Endothelial cell of umbilical vein (primary cell): ENCODE results near the gene RGS10. TPM values are rescaled to one million over a fixed set of nuclear protein-coding genes. Genes with fewer than 3 reads are reported as not detected.

ENCODE experiments used
- BruUV-seq: library from RNA; stranded (reverse); fragments of 400-500 nt; replicated peaks from 2 replicates; lab custom pipeline; 2021; lab: Mats Ljungman, UMichigan
- CTCF ChIA-PET: fragments of 300-600, 350-600 bp; sonication (Branson Sonifier 250); formaldehyde crosslinking; loops from one replicate; lab custom pipeline; 2021; ENCODE audit warnings: antibody characterized with exemption, inconsistent platforms; lab: Charles Lee
- POLR2A ChIA-PET: fragments of 300-600, 350-600 bp; sonication (Branson Sonifier 250); formaldehyde crosslinking; loops from one replicate; lab custom pipeline; 2021; ENCODE audit warnings: antibody characterized with exemption, inconsistent platforms; lab: Charles Lee
- DNase-seq: peaks from one replicate; pipeline ENCODE4 v3.0.0-alpha.2; 2011; ENCODE audit warnings: low read depth, low spot score
- FAIRE-seq: peaks from 2 replicates; lab custom pipeline; 2011; peaks lifted over from hg19 to GRCh38; lab: Jason Lieb, UNC
- H2AFZ ChIP-seq: 2 replicates; pipeline ENCODE4 v1.6.0; 2012; ENCODE audit warnings: low read depth, low read length, control low read depth, inconsistent platforms
- H3K27ac ChIP-seq: 2 replicates; pipeline ENCODE4 v1.5.1; 2011; ENCODE audit warnings: low read depth, mild to moderate bottlenecking, control low read depth, low read length, moderate library complexity; ENCODE audit not compliant: insufficient read depth
- H3K27me3 ChIP-seq, 2 experiments: 2 replicates each; pipeline versions ENCODE4 v1.6.0 to v1.6.1; 2011; ENCODE audit warnings: low read length in 2 of 2, mixed read lengths in 1 of 2; ENCODE audit not compliant: control insufficient read depth in 2 of 2, insufficient read depth in 2 of 2
- H3K36me3 ChIP-seq, 2 experiments: 2 replicates in 1 of 2; 3 replicates in 1 of 2; pipeline ENCODE4 v1.5.1; 2011; ENCODE audit warnings: low read length in 2 of 2, mild to moderate bottlenecking in 1 of 2, moderate library complexity in 1 of 2; ENCODE audit not compliant: control insufficient read depth in 2 of 2, insufficient read depth in 2 of 2; ENCODE audit errors: extremely low read depth in 1 of 2
- H3K4me1 ChIP-seq: 3 replicates; pipeline ENCODE4 v1.5.1; 2011; ENCODE audit warnings: mild to moderate bottlenecking, low read length; ENCODE audit not compliant: control insufficient read depth, insufficient read depth; ENCODE audit errors: extremely low read depth
- H3K4me2 ChIP-seq: 2 replicates; pipeline ENCODE4 v1.6.1; 2011; ENCODE audit warnings: low read length, control low read depth, mixed read lengths; ENCODE audit not compliant: insufficient read depth
- H3K4me3 ChIP-seq, 3 experiments: fragments of 200-600 bp in 1 of 3; sonication (generic), shearing (Covaris generic) in 1 of 3; replicated peaks in 1 of 3; 2 replicates each; pipeline ENCODE4 v1.5.1; 2011 to 2016; ENCODE audit warnings: control low read depth in 3 of 3, low read length in 3 of 3, mild to moderate bottlenecking in 2 of 3, inconsistent platforms in 1 of 3, low read depth in 1 of 3, moderate library complexity in 1 of 3; ENCODE audit not compliant: insufficient read depth in 1 of 3
- H3K79me2 ChIP-seq: 2 replicates; pipeline ENCODE4 v1.6.0; 2012; ENCODE audit warnings: low read length, inconsistent platforms; ENCODE audit not compliant: control insufficient read depth, insufficient read depth
- H3K9ac ChIP-seq: replicated peaks from 2 replicates; pipeline ENCODE3; 2011; ENCODE audit warnings: low read length, control low read depth; ENCODE audit not compliant: insufficient read depth; ENCODE audit errors: extremely low read depth
- H3K9me1 ChIP-seq: replicated peaks from 3 replicates; pipeline ENCODE4 v1.6.0; 2011; ENCODE audit warnings: mild to moderate bottlenecking, low read length; ENCODE audit not compliant: control insufficient read depth, insufficient read depth; ENCODE audit errors: extremely low read depth
- H3K9me3 ChIP-seq: replicated peaks from 2 replicates; pipeline ENCODE4 v1.5.1; 2012; ENCODE audit warnings: low read length, inconsistent platforms; ENCODE audit not compliant: control insufficient read depth, insufficient read depth
- H4K20me1 ChIP-seq: replicated peaks from 2 replicates; pipeline ENCODE3; 2011; ENCODE audit warnings: mild to moderate bottlenecking, low read length; ENCODE audit not compliant: control insufficient read depth, insufficient read depth; ENCODE audit errors: extremely low read depth
- CTCF ChIP-seq, 2 donors: IDR thresholded peaks; 1 replicate in 1 of 2; 2 replicates in 1 of 2; pipeline ENCODE4 v1.5.1; 2011; ENCODE audit warnings: low read length in 2 of 2, mild to moderate bottlenecking in 2 of 2, moderate library complexity in 2 of 2, control low read depth in 1 of 2, inconsistent platforms in 1 of 2, low read depth in 1 of 2; ENCODE audit not compliant: insufficient read depth in 1 of 2; ENCODE audit errors: extremely low read depth in 1 of 2
- EZH2 ChIP-seq: IDR thresholded peaks from 2 replicates; pipeline ENCODE4 v1.6.1; 2012; ENCODE audit warnings: borderline replicate concordance, low read depth, mild to moderate bottlenecking, moderate library complexity, low read length, inconsistent platforms; ENCODE audit not compliant: severe bottlenecking
- FOS ChIP-seq: IDR thresholded peaks from 2 replicates; pipeline ENCODE4 v1.6.1; 2011; ENCODE audit warnings: mild to moderate bottlenecking, low read length, moderate library complexity, borderline replicate concordance; ENCODE audit not compliant: insufficient read depth
- GATA2 ChIP-seq: IDR thresholded peaks from 2 replicates; pipeline ENCODE4 v1.7.0; 2011; ENCODE audit warnings: low read depth, mild to moderate bottlenecking, moderate library complexity, mixed read lengths, low read length; ENCODE audit not compliant: insufficient read length, insufficient read depth
- JUN ChIP-seq: IDR thresholded peaks from 2 replicates; pipeline ENCODE4 v1.6.1; 2011; ENCODE audit warnings: borderline replicate concordance, low read depth; ENCODE audit not compliant: insufficient read length, insufficient read depth
- MAX ChIP-seq: IDR thresholded peaks from 2 replicates; pipeline ENCODE4 v1.6.1; 2011; ENCODE audit not compliant: insufficient read depth, insufficient read length
- MYC ChIP-seq: IDR thresholded peaks from one replicate; pipeline ENCODE4 v1.6.1; 2011; ENCODE audit warnings: mild to moderate bottlenecking, low read depth, low read length
- POLR2A ChIP-seq: IDR thresholded peaks from 2 replicates; pipeline ENCODE4 v1.6.1; 2012; ENCODE audit warnings: low read depth, mild to moderate bottlenecking, control low read depth, low read length
- POLR2AphosphoS5 ChIP-seq: IDR thresholded peaks from 2 replicates; pipeline ENCODE4 v1.6.1; 2012; ENCODE audit warnings: low read depth, mild to moderate bottlenecking, control low read depth, low read length, moderate library complexity; ENCODE audit not compliant: insufficient read depth
- dilution Hi-C: fragments of 300-500 bp; cut with MboI; formaldehyde crosslinking; loops from one replicate; pipeline ENCODE4 v1.15.0; 2019; ENCODE audit warnings: low sequenced_read_pairs; ENCODE audit not compliant: extremely low pct_ligation_motif_present
- intact Hi-C: fragments of 100-400 bp; cut with micrococcal nuclease; formaldehyde crosslinking; loops from one replicate; pipeline ENCODE4 v1.10.0; 2022
- polyA plus RNA-seq, 4 experiments: library from polyadenylated mRNA; depleted of rRNA in 3 of 4; stranded (reverse) in 3 of 4; unstranded in 1 of 4; fragments of >200 nt; gene quantifications; 2 replicates each; pipeline versions ENCODE4 v1.2.1 to v1.2.3, GENCODE V29; 2011 to 2012; ENCODE audit warnings: missing spikeins in 1 of 4
- total RNA-seq: library from RNA; stranded (reverse); gene quantifications from 2 replicates; pipeline ENCODE4 v1.2.3, GENCODE V29; 2021

RGS10 gene
- total and polyA plus RNA-seq, 2 donors (not counting 3 experiments of a cell fraction or from before 2014, with no cell fraction given) = 7.8 to 22.4 TPM

GRCh38 chr10:119488675-119489074 lies 53.8 kb downstream of the RGS10 start:
- no peaks in the 10 kb centered on the region for H3K9me1 ChIP-seq
- no peaks in the 10 kb centered on the region for H4K20me1 ChIP-seq
- H3K27me3 ChIP-seq = no peaks in the 10 kb centered on the region
- H3K36me3 ChIP-seq = no peaks in the 10 kb centered on the region
- H3K9ac ChIP-seq = no peak overlapping the region
- H3K4me2 ChIP-seq = no peak overlapping the region
- no peak for FAIRE-seq
- H3K9me3 ChIP-seq = no peaks in the 10 kb centered on the region
- CTCF ChIA-PET = interaction anchor here (0.6 to 2.9 kb wide), 14 partner anchors 9 to 391 kb away, joined by 3 to 65 read pairs (median 4); partner anchors contain the start of gene GRK5
- H3K79me2 ChIP-seq = no peaks in the 10 kb centered on the region
- POLR2A ChIA-PET = interaction anchor here (0.6 kb wide), 1 partner anchor 170 kb away, joined by 3 read pairs; no protein-coding TSS in a partner anchor
- BruUV-seq = no TSS peak
- no peak overlapping the region for H3K27ac ChIP-seq
- no peaks in the 10 kb centered on the region for H3K4me1 ChIP-seq
- intact Hi-C loops = loop anchor here (1.0 to 5.0 kb wide), 4 partner anchors 41 to 411 kb away; no protein-coding TSS in a partner anchor
- no peak for DNase-seq
- H2AFZ ChIP-seq = no peak overlapping the region
- H3K4me3 ChIP-seq = no peak overlapping the region
- TF ChIP-seq POLR2AphosphoS5 (no peak), FOS (no peak), POLR2A (no peak), JUN (no peak), MYC (no peak), MAX (no peak), CTCF (IDR thresholded peaks at IDR 0.05; ENCODE audit: extremely low read depth in 1 of 2, insufficient read depth in 1 of 2, low read depth in 1 of 2, low read length in 2 of 2) (no peak), EZH2 (no peak), GATA2 (no peak)
- dilution Hi-C loops = no loop called here
